Right atrium auricular region (tissue), 2 donors: ENCODE results near the gene TXNRD3. TPM values are rescaled to one million over a fixed set of nuclear protein-coding genes. Genes with fewer than 3 reads are reported as not detected.

ENCODE experiments used
- DNase-seq: peaks from one replicate; pipeline ENCODE4 v3.0.0-alpha.2; 2019; ENCODE audit warnings: low spot score
- H3K27ac ChIP-seq, 2 donors: fragments of 200-600 bp; sonication (generic); 1 replicate in 1 of 2; 2 replicates in 1 of 2; pipeline ENCODE4 v1.5.1; 2016 to 2019
- H3K27me3 ChIP-seq, 2 donors: fragments of 200-600 bp; sonication (generic); one replicate each; pipeline versions ENCODE4 v1.5.1 to v1.6.0; 2017 to 2019
- H3K36me3 ChIP-seq: fragments of 200-600 bp; sonication (generic); one replicate; pipeline ENCODE4 v1.5.1; 2016
- H3K4me1 ChIP-seq, 2 donors: fragments of 200-600 bp; sonication (generic); one replicate each; pipeline versions ENCODE4 v1.5.1 to v1.6.0; 2017 to 2019
- H3K4me3 ChIP-seq, 2 donors: fragments of 200-600 bp; sonication (generic); 1 replicate in 1 of 2; 2 replicates in 1 of 2; pipeline ENCODE4 v1.5.1; 2017 to 2019; ENCODE audit warnings: mild to moderate bottlenecking in 1 of 2, moderate library complexity in 1 of 2
- H3K9me3 ChIP-seq, 2 donors: fragments of 200-600 bp; sonication (generic); one replicate each; pipeline ENCODE4 v1.5.1; 2019
- CTCF ChIP-seq, 2 donors: fragments of 200-600 bp; sonication (generic); IDR thresholded peaks; one replicate each; pipeline ENCODE4 v1.5.1; 2019; ENCODE audit warnings: antibody characterized with exemption in 2 of 2
- total RNA-seq, 2 donors: library from RNA; depleted of rRNA; stranded (reverse); fragments of >200 nt; gene quantifications; one replicate each; pipeline ENCODE4 v1.1.0, GENCODE V29; 2016

The TXNRD3 gene
- total RNA-seq, 2 donors from 2014 or later: 5.0 to 6.8 TPM

GRCh38 chr3:126577261-126577660 lies 77.7 kb downstream of the TXNRD3 start:
- Histone ChIP-seq H3K4me3 (no peak overlapping the region), H3K36me3 (no peaks in the 10 kb centered on the region), H3K27me3 (no peaks in the 10 kb centered on the region), H3K9me3 (no peaks in the 10 kb centered on the region), H3K4me1 (no peaks in the 10 kb centered on the region), H3K27ac (no peak overlapping the region)
- DNase-seq: no peak
- TF ChIP-seq CTCF (IDR thresholded peaks at IDR 0.05): no peak

- no peak for TF ChIP-seq CTCF (IDR thresholded peaks at IDR 0.05)
- H3K4me1 ChIP-seq: no peaks in the 10 kb centered on the region
- H3K4me3 ChIP-seq: no peak overlapping the region
- no peaks in the 10 kb centered on the region for H3K27me3 ChIP-seq
- H3K9me3 ChIP-seq: no peaks in the 10 kb centered on the region
- H3K27ac ChIP-seq: peak overlapping the region in 1 of 2 donors; percentile 24
- no peak for DNase-seq
- no peaks in the 10 kb centered on the region for H3K36me3 ChIP-seq
These were observed 81.3 kb downstream of the TXNRD3 start for GRCh38 chr3:126573492-126574117.

GRCh38 chr3:126571078-126571477 lies 83.8 kb downstream of the TXNRD3 start:
- H3K4me1 ChIP-seq: no peaks in the 10 kb centered on the region
- no peaks in the 10 kb centered on the region for H3K27me3 ChIP-seq
- TF ChIP-seq CTCF (IDR thresholded peaks at IDR 0.05): no peak
- no peak overlapping the region for H3K27ac ChIP-seq
- no peaks in the 10 kb centered on the region for H3K9me3 ChIP-seq
- H3K4me3 ChIP-seq: no peak overlapping the region
- H3K36me3 ChIP-seq: no peaks in the 10 kb centered on the region
- no peak for DNase-seq

- Histone ChIP-seq H3K4me1 (no peaks in the 10 kb centered on the region), H3K36me3 (no peaks in the 10 kb centered on the region), H3K9me3 (no peaks in the 10 kb centered on the region), H3K4me3 (no peak overlapping the region), H3K27ac (no peak overlapping the region), H3K27me3 (no peaks in the 10 kb centered on the region)
- TF ChIP-seq CTCF (IDR thresholded peaks at IDR 0.05): no peak
- no peak for DNase-seq
These were observed 84.8 kb downstream of the TXNRD3 start for GRCh38 chr3:126570103-126570541.

GRCh38 chr3:126569390-126569975 lies 85.4 kb downstream of the TXNRD3 start:
- Histone ChIP-seq H3K27ac (no peak overlapping the region), H3K4me1 (no peaks in the 10 kb centered on the region), H3K36me3 (no peaks in the 10 kb centered on the region), H3K9me3 (no peaks in the 10 kb centered on the region), H3K27me3 (no peaks in the 10 kb centered on the region), H3K4me3 (no peak overlapping the region)
- no peak for TF ChIP-seq CTCF (IDR thresholded peaks at IDR 0.05)
- DNase-seq: no peak
